Epithelial cell of proximal tubule (primary cell): ENCODE results near the gene HIKESHI. TPM values are rescaled to one million over a fixed set of nuclear protein-coding genes. Genes with fewer than 3 reads are reported as not detected.
"Not testable (repeated sequence)": the region's sequence is repeated elsewhere in the genome, so short reads cannot be mapped to it uniquely, and the experiment has no call there.

ENCODE experiments used
- DNase-seq: peaks from one replicate; pipeline ENCODE4 v3.0.0-alpha.2; 2011; ENCODE audit warnings: low read depth
- H3K4me3 ChIP-seq: 2 replicates; pipeline ENCODE4 v1.5.1; 2011; ENCODE audit warnings: low read depth, mild to moderate bottlenecking, low read length
- total RNA-seq: library from RNA; depleted of rRNA; stranded (reverse); fragments of >200 nt; gene quantifications from 2 replicates; pipeline ENCODE4 v1.2.3, GENCODE V29; 2015
- TF ChIP-seq, protein P1 (sequence below): conservative IDR thresholded peaks from 2 replicates; pipeline ENCODE4 v1.5.1; 2012; ENCODE audit warnings: low read depth, mild to moderate bottlenecking, low read length

Gene HIKESHI
- total RNA-seq, 1 donor from 2014 or later = 41.4 TPM

DNA sequence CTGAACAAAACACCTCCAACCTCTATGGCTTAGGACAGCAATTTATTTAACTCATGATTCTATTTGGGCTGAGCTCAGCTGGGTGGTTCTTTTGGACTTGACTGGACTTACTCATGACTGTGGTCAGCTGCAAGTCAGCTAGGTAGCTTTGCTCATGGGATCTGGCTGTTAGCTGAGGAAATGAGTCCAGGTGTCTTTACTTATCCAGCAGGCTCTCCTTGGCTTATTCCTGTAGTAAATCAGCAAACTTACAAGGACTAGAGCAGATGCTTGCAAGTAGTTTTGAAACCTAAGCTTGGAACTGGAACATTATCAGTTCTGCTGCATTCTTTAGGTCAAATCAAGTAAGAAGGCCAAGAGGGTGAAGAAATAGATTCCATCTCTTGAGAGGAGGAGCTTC, 8.0 kb upstream of the HIKESHI start:
- H3K4me3 ChIP-seq = no peak overlapping the region
- TF ChIP-seq, protein P1, sequence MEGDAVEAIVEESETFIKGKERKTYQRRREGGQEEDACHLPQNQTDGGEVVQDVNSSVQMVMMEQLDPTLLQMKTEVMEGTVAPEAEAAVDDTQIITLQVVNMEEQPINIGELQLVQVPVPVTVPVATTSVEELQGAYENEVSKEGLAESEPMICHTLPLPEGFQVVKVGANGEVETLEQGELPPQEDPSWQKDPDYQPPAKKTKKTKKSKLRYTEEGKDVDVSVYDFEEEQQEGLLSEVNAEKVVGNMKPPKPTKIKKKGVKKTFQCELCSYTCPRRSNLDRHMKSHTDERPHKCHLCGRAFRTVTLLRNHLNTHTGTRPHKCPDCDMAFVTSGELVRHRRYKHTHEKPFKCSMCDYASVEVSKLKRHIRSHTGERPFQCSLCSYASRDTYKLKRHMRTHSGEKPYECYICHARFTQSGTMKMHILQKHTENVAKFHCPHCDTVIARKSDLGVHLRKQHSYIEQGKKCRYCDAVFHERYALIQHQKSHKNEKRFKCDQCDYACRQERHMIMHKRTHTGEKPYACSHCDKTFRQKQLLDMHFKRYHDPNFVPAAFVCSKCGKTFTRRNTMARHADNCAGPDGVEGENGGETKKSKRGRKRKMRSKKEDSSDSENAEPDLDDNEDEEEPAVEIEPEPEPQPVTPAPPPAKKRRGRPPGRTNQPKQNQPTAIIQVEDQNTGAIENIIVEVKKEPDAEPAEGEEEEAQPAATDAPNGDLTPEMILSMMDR = no peak
- no peak for DNase-seq

DNA sequence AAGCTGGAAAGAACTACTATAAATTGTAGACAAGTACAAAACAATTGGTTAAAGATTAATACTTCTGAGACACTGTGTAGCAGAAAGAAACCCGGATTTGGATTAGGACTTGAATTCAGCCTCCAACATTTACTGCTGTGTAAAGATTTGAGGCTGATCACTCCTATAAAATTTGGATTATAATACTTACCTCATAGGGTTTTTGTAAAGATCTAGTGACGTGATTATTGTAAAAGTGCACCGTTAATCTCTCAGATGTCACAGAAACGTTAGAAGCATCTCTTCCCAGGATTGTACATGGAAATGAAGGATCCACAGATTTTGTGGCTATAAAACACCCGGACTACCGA, 323 bp upstream of the HIKESHI start:
- TF ChIP-seq, protein P1 = no peak
- DNase-seq = no peak
- H3K4me3 ChIP-seq = peak overlapping the region; percentile 71

DNA sequence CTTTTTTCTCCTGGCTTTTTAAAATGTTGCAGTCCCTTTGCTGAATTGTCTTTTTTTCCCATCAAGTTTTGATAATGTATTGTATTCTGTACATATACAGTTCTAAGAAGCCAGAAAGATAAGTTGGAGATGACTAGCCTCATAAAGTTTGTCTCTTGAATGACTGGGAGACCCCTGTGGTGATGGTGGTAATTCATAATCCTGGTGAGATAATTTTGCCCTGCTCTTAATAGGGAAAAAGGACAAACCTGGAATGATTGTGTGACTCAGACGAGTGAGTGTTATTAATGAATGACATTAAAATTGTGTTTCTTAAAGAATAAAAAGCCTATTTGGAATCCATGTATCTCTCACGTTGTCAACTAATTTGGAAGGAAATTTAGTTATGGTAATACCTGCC, 1.2 kb downstream of the HIKESHI start:
- TF ChIP-seq, protein P1 = no peak
- H3K4me3 ChIP-seq = peak overlapping the region; percentile 71
- DNase-seq = no peak

DNA sequence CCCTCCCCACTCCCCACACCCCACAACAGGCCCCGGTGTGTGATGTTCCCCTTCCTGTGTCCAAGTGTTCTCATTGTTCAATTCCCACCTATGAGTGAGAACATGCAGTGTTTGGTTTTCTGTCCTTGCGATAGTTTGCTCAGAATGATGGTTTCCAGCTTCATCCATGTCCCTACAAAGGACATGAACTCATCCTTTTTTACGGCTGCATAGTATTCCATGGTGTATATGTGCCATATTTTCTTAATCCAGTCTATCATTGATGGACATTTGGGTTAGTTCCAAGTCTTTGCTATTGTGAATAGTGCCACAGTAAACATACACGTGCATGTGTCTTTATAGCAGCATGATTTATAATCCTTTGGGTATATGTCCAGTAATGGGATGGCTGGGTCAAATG, 6.7 kb downstream of the HIKESHI start:
- not testable (repeated sequence) for DNase-seq, H3K4me3 ChIP-seq

DNA sequence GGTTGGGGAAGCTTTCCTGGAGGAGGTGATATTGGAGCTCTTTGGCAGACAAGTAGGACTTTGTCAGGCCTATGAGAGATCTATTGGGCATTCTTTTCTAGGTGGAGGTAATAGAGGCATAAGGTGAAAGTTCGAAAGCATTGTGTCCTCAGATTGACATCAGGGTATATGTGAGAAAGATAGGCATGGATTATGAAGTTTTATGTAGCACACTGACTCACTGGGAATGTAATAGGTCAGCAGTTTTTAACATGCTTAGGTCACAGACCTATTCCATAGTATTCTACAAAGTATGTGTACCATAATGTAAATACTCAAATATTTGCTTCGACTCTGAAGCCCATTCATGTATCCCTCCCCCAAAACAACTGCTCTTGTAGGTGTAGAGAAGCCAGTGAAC, 11.8 kb downstream of the HIKESHI start:
- DNase-seq = no peak
- H3K4me3 ChIP-seq = no peak overlapping the region
- TF ChIP-seq, protein P1 = no peak

DNA sequence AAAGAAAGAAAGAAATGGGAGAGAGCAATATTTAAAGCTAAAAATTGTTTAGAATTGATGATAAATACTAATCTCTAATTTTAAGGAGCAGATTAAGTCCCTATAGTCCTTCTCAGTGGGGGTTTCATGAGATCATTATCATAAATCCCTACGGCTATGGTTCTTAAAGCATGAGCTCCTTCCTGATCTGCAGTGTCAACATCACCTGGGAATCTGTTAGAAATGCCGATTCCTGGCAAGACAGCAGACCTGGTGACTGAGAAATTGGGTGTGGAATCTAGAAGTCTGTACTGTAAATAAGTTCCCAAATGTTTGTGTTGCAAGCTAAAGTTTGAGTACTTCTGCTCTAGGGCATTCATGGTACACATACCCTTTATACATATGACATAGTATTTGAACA, 12.6 kb downstream of the HIKESHI start:
- TF ChIP-seq, protein P1 = no peak
- H3K4me3 ChIP-seq = no peak overlapping the region
- no peak for DNase-seq

DNA sequence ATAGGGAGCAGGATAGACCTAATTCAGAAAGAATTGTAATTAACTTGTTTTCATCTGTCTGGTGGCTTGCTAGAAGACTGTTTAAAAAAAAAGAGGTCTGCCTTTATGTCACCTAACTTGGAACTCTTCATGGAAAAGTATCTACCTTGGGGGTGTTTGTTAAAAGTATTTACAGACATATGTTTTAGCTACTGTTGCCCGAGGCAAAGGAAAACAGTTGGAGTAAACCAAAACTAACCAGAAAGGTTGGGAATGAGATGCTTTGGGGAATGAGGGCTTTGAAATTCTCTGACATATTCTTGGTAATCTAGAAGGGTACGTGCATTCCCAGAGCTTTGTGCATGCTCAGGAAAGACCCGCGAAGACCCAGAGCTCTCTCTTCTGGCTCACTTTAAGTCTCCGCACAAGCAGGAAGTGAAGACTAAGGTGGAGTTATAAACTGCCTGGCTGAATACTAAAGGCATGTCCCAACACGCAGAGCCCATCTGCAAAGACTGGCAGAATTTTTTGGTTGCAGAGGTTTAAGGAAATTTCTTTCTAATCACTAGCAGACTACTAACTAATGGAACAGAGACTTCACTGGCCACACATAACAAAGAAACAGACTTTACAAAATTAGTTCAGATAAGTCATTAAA, 33.2 kb downstream of the HIKESHI start:
- DNase-seq = no peak
- TF ChIP-seq, protein P1 = no peak
- no peak overlapping the region for H3K4me3 ChIP-seq
